Endothelial cell (in vitro differentiated cells): ENCODE data around the gene KCNC4. TPM values are rescaled to one million over a fixed set of nuclear protein-coding genes. Genes with fewer than 3 reads are reported as not detected.

Experiments used
- DNase-seq: peaks from one replicate; pipeline ENCODE4 v3.0.0; 2021; ENCODE audit warnings: low spot score
- H3K27ac Mint-ChIP-seq: one replicate; pipeline ENCODE4 v1.8.0; 2021; ENCODE audit warnings: mixed read lengths, inconsistent platforms; ENCODE audit not compliant: unreplicated experiment
- H3K27me3 Mint-ChIP-seq: one replicate; pipeline ENCODE4 v1.8.0; 2021; ENCODE audit warnings: mild to moderate bottlenecking, moderate library complexity, mixed read lengths, inconsistent platforms; ENCODE audit not compliant: unreplicated experiment
- H3K36me3 Mint-ChIP-seq: one replicate; pipeline ENCODE4 v1.8.0; 2021; ENCODE audit warnings: mild to moderate bottlenecking, low read depth, mixed read lengths, inconsistent platforms; ENCODE audit not compliant: unreplicated experiment
- H3K4me1 Mint-ChIP-seq: one replicate; pipeline ENCODE4 v1.8.0; 2021; ENCODE audit warnings: mild to moderate bottlenecking, mixed read lengths, inconsistent platforms; ENCODE audit not compliant: unreplicated experiment
- H3K4me3 Mint-ChIP-seq: one replicate; pipeline ENCODE4 v1.8.0; 2021; ENCODE audit warnings: mild to moderate bottlenecking, mixed read lengths, inconsistent platforms; ENCODE audit not compliant: unreplicated experiment
- H3K9me3 Mint-ChIP-seq: one replicate; pipeline ENCODE4 v1.8.0; 2021; ENCODE audit warnings: mixed read lengths, inconsistent platforms; ENCODE audit not compliant: unreplicated experiment
- total RNA-seq: library from RNA; stranded (reverse); fragmentation: NEBNext Ultra II Directional; extraction: Animal tissue kit (Norgen Biotek cat#: 25700); gene quantifications from one replicate; pipeline ENCODE4 v1.2.1, GENCODE V29; 2021; ENCODE audit not compliant: unreplicated experiment
- TF ChIP-seq, protein P1 (sequence below): fragments of 200-600 bp; sonication (generic); IDR thresholded peaks from one replicate; pipeline ENCODE4 v1.5.0; 2021; ENCODE audit warnings: antibody characterized with exemption; ENCODE audit not compliant: unreplicated experiment

The KCNC4 gene
- total RNA-seq, 1 donor from 2014 or later, result 37.4 TPM

DNA sequence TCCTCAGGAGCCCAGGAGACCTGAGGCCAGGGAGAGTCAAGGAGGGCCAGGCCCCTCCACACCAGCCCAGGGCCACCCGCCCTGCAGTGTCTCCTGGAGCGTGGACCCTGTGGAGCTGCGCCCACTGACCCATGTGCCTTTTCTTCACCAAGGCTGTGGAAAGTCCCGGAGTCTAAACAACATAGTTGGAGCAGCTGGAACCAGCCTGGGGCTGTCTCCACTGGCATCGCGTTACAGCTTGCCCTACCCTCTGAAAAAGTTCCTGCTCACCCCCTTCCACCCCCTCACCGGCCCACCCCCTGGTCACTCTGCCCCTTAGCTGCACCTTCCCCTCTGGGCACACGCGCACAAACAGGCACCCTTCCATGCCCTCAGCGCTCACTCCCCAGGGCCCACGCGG, 18.3 kb downstream of the KCNC4 start:
- H3K36me3 Mint-ChIP-seq, result peaks cover 34% of the 10 kb centered on the region
- H3K27me3 Mint-ChIP-seq, result peaks cover 8% of the 10 kb centered on the region
- H3K4me1 Mint-ChIP-seq, result no peaks in the 10 kb centered on the region
- H3K4me3 Mint-ChIP-seq, result no peak overlapping the region
- DNase-seq, result no peak
- TF ChIP-seq, protein P1, sequence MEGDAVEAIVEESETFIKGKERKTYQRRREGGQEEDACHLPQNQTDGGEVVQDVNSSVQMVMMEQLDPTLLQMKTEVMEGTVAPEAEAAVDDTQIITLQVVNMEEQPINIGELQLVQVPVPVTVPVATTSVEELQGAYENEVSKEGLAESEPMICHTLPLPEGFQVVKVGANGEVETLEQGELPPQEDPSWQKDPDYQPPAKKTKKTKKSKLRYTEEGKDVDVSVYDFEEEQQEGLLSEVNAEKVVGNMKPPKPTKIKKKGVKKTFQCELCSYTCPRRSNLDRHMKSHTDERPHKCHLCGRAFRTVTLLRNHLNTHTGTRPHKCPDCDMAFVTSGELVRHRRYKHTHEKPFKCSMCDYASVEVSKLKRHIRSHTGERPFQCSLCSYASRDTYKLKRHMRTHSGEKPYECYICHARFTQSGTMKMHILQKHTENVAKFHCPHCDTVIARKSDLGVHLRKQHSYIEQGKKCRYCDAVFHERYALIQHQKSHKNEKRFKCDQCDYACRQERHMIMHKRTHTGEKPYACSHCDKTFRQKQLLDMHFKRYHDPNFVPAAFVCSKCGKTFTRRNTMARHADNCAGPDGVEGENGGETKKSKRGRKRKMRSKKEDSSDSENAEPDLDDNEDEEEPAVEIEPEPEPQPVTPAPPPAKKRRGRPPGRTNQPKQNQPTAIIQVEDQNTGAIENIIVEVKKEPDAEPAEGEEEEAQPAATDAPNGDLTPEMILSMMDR, result no peak
- no peak overlapping the region for H3K27ac Mint-ChIP-seq
- H3K9me3 Mint-ChIP-seq, result no peaks in the 10 kb centered on the region

DNA sequence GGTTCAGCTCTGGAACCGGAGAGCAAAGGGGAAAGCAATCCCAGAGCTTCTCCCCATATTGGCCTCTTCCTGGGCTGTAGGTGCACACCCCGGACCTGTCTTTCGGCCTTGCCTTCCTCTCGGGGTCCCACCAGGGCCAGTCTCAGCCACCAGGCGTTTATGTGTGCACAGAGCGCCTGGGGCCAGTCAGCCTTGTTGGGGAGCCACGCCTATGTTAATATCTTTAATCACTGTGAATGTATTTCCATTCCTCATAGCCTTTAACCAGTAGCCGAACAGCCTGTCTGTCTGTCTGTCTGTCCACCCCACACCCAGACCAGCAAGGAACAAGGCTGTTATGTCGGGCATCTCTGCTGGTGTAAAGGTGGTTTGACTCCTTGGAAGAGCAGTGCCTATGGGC, 18.8 kb downstream of the KCNC4 start:
- H3K9me3 Mint-ChIP-seq, result no peaks in the 10 kb centered on the region

DNA sequence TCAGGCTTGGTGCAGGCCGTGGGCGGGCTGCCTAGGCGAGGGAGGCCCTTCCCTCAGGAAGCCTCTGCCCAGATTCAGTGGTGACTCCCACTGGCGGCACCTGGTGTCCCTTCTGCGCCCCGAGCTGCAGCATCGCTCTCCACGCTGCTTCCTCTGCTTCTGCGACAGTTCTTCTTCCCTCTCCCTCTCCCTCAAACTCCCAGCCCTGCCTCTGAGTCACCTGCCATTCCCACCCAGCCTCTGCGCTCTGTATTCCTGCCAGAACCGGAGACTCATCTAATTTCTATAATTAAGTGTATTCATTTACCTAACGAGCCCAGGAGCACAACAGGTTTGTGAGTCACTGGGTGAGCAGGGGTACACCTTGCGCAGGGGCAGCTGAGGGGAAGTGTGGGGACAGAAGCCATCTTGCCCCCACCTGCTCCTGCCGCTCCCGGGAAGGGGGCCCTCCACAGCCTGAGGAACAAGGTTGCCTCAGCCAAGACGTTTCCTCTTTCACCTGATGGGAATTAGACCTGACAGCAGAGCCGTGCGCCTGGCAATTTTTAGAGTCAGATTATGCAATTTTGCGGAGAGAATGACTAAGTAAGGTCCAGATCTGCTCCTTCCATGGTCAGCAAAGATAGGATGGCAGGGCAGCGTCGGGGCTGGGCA, 19.4 kb downstream of the KCNC4 start:
- TF ChIP-seq, protein P1, result no peak
- Mint-ChIP-seq H3K4me3 (peak overlapping the region; percentile 53), H3K27me3 (peaks cover 6% of the 10 kb centered on the region), H3K36me3 (peaks cover 34% of the 10 kb centered on the region), H3K27ac (no peak overlapping the region), H3K9me3 (no peaks in the 10 kb centered on the region), H3K4me1 (no peaks in the 10 kb centered on the region)
- DNase-seq, result no peak

More for the DNA sequence above, 18.8 kb downstream of the KCNC4 start:
- Mint-ChIP-seq H3K4me3 (no peak overlapping the region), H3K36me3 (peaks cover 36% of the 10 kb centered on the region), H3K4me1 (no peaks in the 10 kb centered on the region), H3K27ac (no peak overlapping the region), H3K27me3 (peaks cover 8% of the 10 kb centered on the region)
- no peak for DNase-seq
- TF ChIP-seq, protein P1, result no peak

DNA sequence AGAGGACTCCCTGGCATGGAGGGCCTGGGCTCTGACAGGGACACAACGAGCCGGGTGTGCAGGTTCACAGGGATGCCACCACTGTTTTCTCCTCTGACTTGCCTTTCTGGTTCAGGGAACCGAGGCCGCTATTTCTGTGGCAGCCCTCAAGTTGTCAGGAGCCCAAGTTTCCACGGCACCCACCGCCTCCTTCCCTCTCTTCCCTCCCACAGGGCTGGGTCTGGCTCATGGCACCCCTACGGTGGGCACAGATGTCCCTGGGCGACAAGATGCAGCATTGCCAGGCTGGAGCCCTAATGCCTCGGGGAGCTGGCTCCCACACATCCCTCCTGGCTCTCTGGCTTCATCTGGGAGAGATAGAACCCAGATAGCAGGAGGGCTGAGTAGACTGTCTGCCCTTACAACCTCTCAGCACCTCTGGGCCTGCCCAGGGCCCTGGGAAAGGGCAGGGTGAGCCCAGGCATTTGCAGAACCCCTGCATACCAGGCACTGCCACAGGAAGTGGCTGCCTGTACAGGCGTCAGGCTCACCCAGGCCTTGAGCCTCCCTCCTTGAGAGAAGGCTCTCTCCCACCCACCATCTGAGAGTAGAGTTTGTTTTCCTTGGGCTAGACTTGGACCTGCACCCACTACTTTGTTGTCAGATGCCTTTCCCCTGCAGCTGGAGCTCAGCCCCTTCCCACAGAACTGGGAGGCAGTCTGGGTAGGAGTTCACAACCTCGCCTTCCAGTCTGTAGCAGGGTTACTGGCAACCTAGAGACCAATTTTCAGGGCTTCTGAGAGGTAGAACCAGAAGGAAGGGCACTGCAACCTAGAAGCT, 20.5 kb downstream of the KCNC4 start:
- peaks cover 10% of the 10 kb centered on the region for H3K27me3 Mint-ChIP-seq

More for the DNA sequence above, 20.5 kb downstream of the KCNC4 start:
- Mint-ChIP-seq H3K4me3 (no peak overlapping the region), H3K36me3 (peaks cover 42% of the 10 kb centered on the region), H3K9me3 (no peaks in the 10 kb centered on the region), H3K4me1 (peaks cover 10% of the 10 kb centered on the region), H3K27ac (no peak overlapping the region)
- DNase-seq, result no peak
- TF ChIP-seq, protein P1, result no peak
